A375 (cell line): Measurements from ENCODE around the gene NCF2. TPM values are rescaled to one million over a fixed set of nuclear protein-coding genes. Genes with fewer than 3 reads are reported as not detected.

ENCODE experiments used
- total RNA-seq: library from RNA; depleted of rRNA; stranded (reverse); fragments of >200 nt; shearing (Covaris generic); gene quantifications from 2 replicates; pipeline ENCODE4 v1.2.3, GENCODE V29; 2014; rRNA removed

The NCF2 gene
- total RNA-seq = 0.05 and 0.19 TPM in 2 replicates

DNA sequence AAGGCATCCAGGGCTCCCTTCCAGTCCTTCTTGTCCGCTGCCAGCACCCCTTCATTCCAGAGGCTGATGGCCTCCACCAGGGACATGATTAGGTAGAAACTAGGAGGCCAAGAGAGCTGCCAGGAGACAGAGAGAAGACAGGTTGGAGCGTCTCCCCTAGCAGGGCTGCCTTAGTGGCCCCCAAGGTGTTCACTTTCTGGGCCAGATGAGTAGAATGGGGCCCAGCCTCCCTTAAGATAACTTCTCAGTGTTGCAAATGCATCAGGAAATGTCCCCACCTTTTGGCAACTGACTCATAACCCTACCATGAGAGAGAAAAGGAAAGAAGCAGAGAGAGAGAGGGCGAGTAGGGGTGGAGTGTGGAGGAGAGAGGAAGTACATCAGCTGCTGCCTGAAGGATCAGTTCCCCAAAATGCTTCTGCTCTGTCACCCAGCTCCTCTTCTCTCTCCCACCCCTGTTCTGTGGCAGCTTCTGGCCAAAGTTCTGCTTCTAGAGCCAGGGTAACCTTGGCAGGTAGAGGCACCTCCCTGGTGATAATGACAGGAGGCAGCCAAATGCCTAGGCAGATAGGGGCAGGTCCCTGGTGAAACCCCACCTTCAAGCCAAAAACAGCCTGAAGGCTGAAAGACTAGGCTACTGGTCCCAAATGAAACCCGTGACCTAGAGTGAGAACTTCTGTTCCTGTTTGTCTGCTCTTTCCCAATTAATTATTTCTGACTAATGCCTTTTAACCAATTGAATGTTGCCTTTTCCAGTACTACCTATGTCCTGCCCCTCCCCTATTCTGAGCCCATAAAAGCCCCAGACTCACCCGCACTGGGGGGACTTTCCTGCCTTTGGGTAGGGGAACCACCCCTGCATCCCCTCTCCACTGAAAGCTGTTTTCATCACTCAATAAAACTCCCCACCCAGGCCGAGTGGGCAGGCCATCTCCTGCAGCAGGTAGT lies at the start of gene NCF2:
Gene NCF2, minus strand, starts transcription at position 216 of the 948 bp plus-strand sequence. Its CDS starts 130 bp downstream, at position 86.

GRCh38 chr1:183635606-183636333 lies 45.5 kb upstream of the NCF2 start, which contains the start of gene ARPC5:
Gene ARPC5, minus strand, starts transcription at chr1:183635783. Its CDS starts 124 bp downstream, at chr1:183635659.

Other genes starting within 250 kb of the NCF2 start
- gene NMNAT2, start 172.1 kb downstream of the NCF2 start, total RNA-seq = 6.5 and 6.6 TPM in 2 replicates
- 25.0 and 31.8 TPM in 2 replicates for gene SMG7, start 118.0 kb downstream of the NCF2 start, total RNA-seq
- gene ARPC5, start 45.3 kb upstream of the NCF2 start, total RNA-seq = 138 and 181 TPM in 2 replicates
- gene APOBEC4, start 62.9 kb upstream of the NCF2 start, total RNA-seq = not detected in 2 replicates
- gene RGL1, start 214.7 kb upstream of the NCF2 start, total RNA-seq = 4.8 and 5.4 TPM in 2 replicates